Neural progenitor cell (in vitro differentiated cells): ENCODE results near the gene TSR3.
A peak's percentile ranks its signal among the peaks of the same experiment; 100 is the strongest.

Experiments used
- CTCF ChIP-seq: fragments of 200-600 bp; sonication (generic); IDR thresholded peaks from 2 replicates; pipeline ENCODE4 v1.5.1; 2017; ENCODE audit warnings: antibody characterized with exemption, mild to moderate bottlenecking
- EZH2 ChIP-seq: fragments of 200-600 bp; sonication (generic); IDR thresholded peaks from 2 replicates; pipeline ENCODE4 v1.6.1; 2017; ENCODE audit warnings: antibody characterized with exemption, mild to moderate bottlenecking, moderate library complexity

GRCh38 chr16:1330260-1330914 lies 21.3 kb downstream of the TSR3 start:
- TF ChIP-seq CTCF (peak; percentile 57), EZH2 (no peak)
